ENCODE results near the gene NPFF. TPM values are rescaled to one million over a fixed set of nuclear protein-coding genes. Genes with fewer than 3 reads are reported as not detected.
A peak's percentile ranks its signal among the peaks of the same experiment; 100 is the strongest.

Gene NPFF
- polyA plus RNA-seq, 3 donors: 0.29 TPM; not detected in 2

DNA sequence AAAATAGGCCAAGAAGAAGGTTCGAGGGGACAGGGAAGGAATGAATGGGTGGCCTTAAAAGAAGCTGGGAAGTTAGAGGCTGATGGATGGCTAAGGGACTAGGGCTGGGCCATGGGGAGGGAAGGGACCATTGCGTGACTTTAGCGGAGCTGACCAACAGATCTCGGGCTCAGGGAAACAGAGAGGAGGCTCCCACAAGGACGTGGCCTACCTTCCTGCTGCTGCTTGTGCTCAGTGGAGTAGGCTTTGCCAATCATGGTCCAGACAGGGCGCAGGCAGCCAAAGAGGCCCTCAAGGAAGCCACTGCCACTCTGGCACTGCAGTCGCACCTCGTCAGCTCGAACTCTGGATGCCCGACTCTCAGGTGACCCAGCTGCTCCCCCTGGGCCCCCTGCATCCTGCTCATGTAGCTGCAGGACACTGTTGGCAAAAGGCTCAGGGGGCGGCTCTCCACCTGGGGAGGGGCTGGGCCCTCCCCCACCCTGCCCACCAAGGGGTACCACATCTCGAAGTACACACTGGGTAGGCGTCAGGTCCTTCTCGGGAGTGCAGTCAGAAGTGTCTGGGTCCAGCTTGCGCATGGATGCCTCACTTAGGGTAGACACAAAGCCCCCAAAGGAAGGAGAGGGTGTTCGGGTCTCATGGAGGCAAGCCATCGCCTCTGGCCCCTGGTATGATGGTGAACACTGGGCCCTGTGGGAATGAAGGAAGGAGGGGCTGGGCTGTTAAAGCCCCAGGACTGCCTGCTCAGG lies 20.4 kb downstream of the NPFF start:
- Mint-ChIP-seq H3K4me1 (peaks cover 2% of the 10 kb centered on the region), H3K36me3 (peaks cover 24 to 31% of the 10 kb centered on the region in 2 donors), H3K9me3 (peaks cover 0 to 1% (median 0%) of the 10 kb centered on the region in 7 donors), H3K4me3 (no peak overlapping the region), H3K27ac (peak overlapping the region in 2 of 7 donors; percentile 62 to 63), H3K27me3 (ENCODE audit: low read depth in 3 of 3) (peaks cover 0 to 2% (median 1%) of the 10 kb centered on the region in 3 donors)
- Histone ChIP-seq H3K79me2 (ENCODE audit: insufficient read depth, low read length) (no peaks in the 10 kb centered on the region), H3K4me3 (replicated peaks in 1 of 3; ENCODE audit: low read depth in 2 of 3, low read length in 3 of 3) (no peak overlapping the region), H4K20me1 (ENCODE audit: insufficient read depth, low read length) (peaks cover 48% of the 10 kb centered on the region), H3K9ac (ENCODE audit: insufficient read depth, low read length, poor library complexity, severe bottlenecking) (no peak overlapping the region), H3K4me1 (ENCODE audit: control insufficient read depth in 1 of 2, insufficient read depth in 2 of 2, low read length in 2 of 2) (no peaks in the 10 kb centered on the region), H3K27me3 (ENCODE audit: control insufficient read depth in 2 of 2, insufficient read depth in 2 of 2, low read length in 2 of 2) (no peaks in the 10 kb centered on the region), H3K4me2 (replicated peaks; ENCODE audit: extremely low read depth, low read length, poor library complexity, severe bottlenecking) (no peak overlapping the region), H3K27ac (ENCODE audit: low read depth in 1 of 2, low read length in 2 of 2) (no peak overlapping the region), H3K9me3 (replicated peaks in 1 of 2; ENCODE audit: control insufficient read depth in 1 of 2, insufficient read depth in 1 of 2, low read length in 2 of 2) (no peaks in the 10 kb centered on the region), H3K36me3 (replicated peaks in 1 of 2; ENCODE audit: control insufficient read depth in 1 of 2, insufficient read depth in 2 of 2, low read length in 2 of 2) (peaks cover 35 to 62% of the 10 kb centered on the region in 2 donors), H2AFZ (ENCODE audit: insufficient read depth, low read depth, low read length, poor library complexity, severe bottlenecking) (no peak overlapping the region)
- WGBS (ENCODE audit: insufficient coverage): 90% methylated on average over 17 of the region's 17 CpGs
- intact Hi-C loops (cut with micrococcal nuclease): no loop called here
- DNase-seq: no peak
- no peak for TF ChIP-seq CTCF (IDR thresholded peaks at IDR 0.05)

- Mint-ChIP-seq H3K4me1 (no peaks in the 10 kb centered on the region), H3K36me3 (peaks cover 31 to 37% of the 10 kb centered on the region in 2 donors), H3K27me3 (ENCODE audit: low read depth in 3 of 3) (peaks cover 0 to 2% (median 1%) of the 10 kb centered on the region in 3 donors), H3K9me3 (peaks cover 0 to 1% (median 0%) of the 10 kb centered on the region in 7 donors), H3K27ac (peak overlapping the region in 2 of 7 donors; percentile 61 to 63), H3K4me3 (no peak overlapping the region)
- Histone ChIP-seq H2AFZ (ENCODE audit: insufficient read depth, low read depth, low read length, poor library complexity, severe bottlenecking) (no peak overlapping the region), H3K9ac (ENCODE audit: insufficient read depth, low read length, poor library complexity, severe bottlenecking) (no peak overlapping the region), H3K36me3 (replicated peaks in 1 of 2; ENCODE audit: control insufficient read depth in 1 of 2, insufficient read depth in 2 of 2, low read length in 2 of 2) (peaks cover 40 to 69% of the 10 kb centered on the region in 2 donors), H3K4me2 (replicated peaks; ENCODE audit: extremely low read depth, low read length, poor library complexity, severe bottlenecking) (no peak overlapping the region), H3K27ac (ENCODE audit: low read depth in 1 of 2, low read length in 2 of 2) (no peak overlapping the region), H3K9me3 (replicated peaks in 1 of 2; ENCODE audit: control insufficient read depth in 1 of 2, insufficient read depth in 1 of 2, low read length in 2 of 2) (no peaks in the 10 kb centered on the region), H3K4me3 (replicated peaks in 1 of 3; ENCODE audit: low read depth in 2 of 3, low read length in 3 of 3) (no peak overlapping the region), H4K20me1 (ENCODE audit: insufficient read depth, low read length) (peaks cover 55% of the 10 kb centered on the region), H3K4me1 (ENCODE audit: control insufficient read depth in 1 of 2, insufficient read depth in 2 of 2, low read length in 2 of 2) (no peaks in the 10 kb centered on the region), H3K27me3 (ENCODE audit: control insufficient read depth in 2 of 2, insufficient read depth in 2 of 2, low read length in 2 of 2) (no peaks in the 10 kb centered on the region), H3K79me2 (ENCODE audit: insufficient read depth, low read length) (no peaks in the 10 kb centered on the region)
- DNase-seq: no peak
- WGBS (ENCODE audit: insufficient coverage): 100% methylated on average over 7 of the region's 10 CpGs
- intact Hi-C loops (cut with micrococcal nuclease): no loop called here
- TF ChIP-seq CTCF (IDR thresholded peaks at IDR 0.05): no peak
These were observed 21.1 kb downstream of the NPFF start for GRCh38 chr12:53485955-53486735.

Data from CD14-positive monocyte (primary cell).